ENCODE measurements around the gene TFB2M. TPM values are rescaled to one million over a fixed set of nuclear protein-coding genes. Genes with fewer than 3 reads are reported as not detected.

TFB2M gene
- total RNA-seq, 1 experiment from 2014 or later = 27.7 TPM

- H3K18ac ChIP-seq (ENCODE audit: insufficient read length, low read depth, low read length) = no peak overlapping the region
- no peak overlapping the region for H2BK120ac ChIP-seq (ENCODE audit: low read depth, low read length, poor library complexity, severe bottlenecking)
- peaks cover 2% of the 10 kb centered on the region for H3K79me1 ChIP-seq (ENCODE audit: insufficient read depth, low read depth, low read length, poor library complexity, severe bottlenecking)
- H3K23ac ChIP-seq (ENCODE audit: insufficient read length, low read depth, low read length) = no peak overlapping the region
- no peak overlapping the region for H3K4ac ChIP-seq (ENCODE audit: low read depth, low read length)
- no peaks in the 10 kb centered on the region for H3K27me3 ChIP-seq (ENCODE audit: insufficient read depth, low read length)
- H3K4me1 Mint-ChIP-seq = no peaks in the 10 kb centered on the region
- H3K14ac ChIP-seq (ENCODE audit: insufficient read depth, low read length) = no peak overlapping the region
- H4K5ac ChIP-seq (ENCODE audit: insufficient read length, low read depth, low read length) = no peak overlapping the region
- H4K91ac ChIP-seq (ENCODE audit: insufficient read length, low read depth, low read length) = no peak overlapping the region
- H3K9ac ChIP-seq (ENCODE audit: extremely low read depth, insufficient read length, low read length) = no peak overlapping the region
- no peak overlapping the region for H2BK5ac ChIP-seq (ENCODE audit: insufficient read length, low read length)
- H2BK12ac ChIP-seq (ENCODE audit: insufficient read length, low read depth, low read length) = no peak overlapping the region
- H3T11ph ChIP-seq (ENCODE audit: low read length) = no peak overlapping the region
- H3K79me2 ChIP-seq (ENCODE audit: insufficient read depth, low read length) = no peaks in the 10 kb centered on the region
- no peak overlapping the region for H3K27ac ChIP-seq (ENCODE audit: insufficient read length, low read depth, low read length)
- no peak for DNase-seq
- no peak overlapping the region for H2BK20ac ChIP-seq (ENCODE audit: low read depth, low read length, poor library complexity, severe bottlenecking)
- no peaks in the 10 kb centered on the region for H3K9me3 Mint-ChIP-seq
- H3K4me2 ChIP-seq (ENCODE audit: insufficient read depth, insufficient read length, low read length) = no peak overlapping the region
- H3K27ac Mint-ChIP-seq = no peak overlapping the region
- no peaks in the 10 kb centered on the region for H4K20me1 ChIP-seq (ENCODE audit: control insufficient read depth, insufficient read depth, insufficient read length)
- TF ChIP-seq CTCF (conservative IDR thresholded peaks at IDR 0.05) = no peak
- no peak overlapping the region for H3K4me3 Mint-ChIP-seq
- H3K23me2 ChIP-seq (ENCODE audit: insufficient read length, low read depth, low read length, poor library complexity, severe bottlenecking) = no peaks in the 10 kb centered on the region
- no peak overlapping the region for H4K8ac ChIP-seq (replicated peaks; ENCODE audit: insufficient read length, low read depth, low read length)
- no peaks in the 10 kb centered on the region for H3K36me3 Mint-ChIP-seq (ENCODE audit: insufficient read depth in 1 of 3, low read depth in 3 of 3)
- H3K9me3 ChIP-seq (ENCODE audit: control insufficient read depth, low read depth, low read length) = no peaks in the 10 kb centered on the region
- H2BK15ac ChIP-seq (ENCODE audit: low read depth, low read length) = no peak overlapping the region
- no peak overlapping the region for H2AFZ ChIP-seq (ENCODE audit: low read length)
- WGBS (ENCODE audit: extremely low coverage, insufficient read length, low lambda C conversion rate) = no CpG with 5 or more reads among the region's 5 CpGs
- H3K4me1 ChIP-seq (ENCODE audit: insufficient read depth, low read length) = no peaks in the 10 kb centered on the region
- no peak overlapping the region for H2AK5ac ChIP-seq (ENCODE audit: insufficient read length, low read length)
- H3K27me3 Mint-ChIP-seq (ENCODE audit: low read depth) = no peaks in the 10 kb centered on the region
- no peak overlapping the region for H3K56ac ChIP-seq (ENCODE audit: insufficient read length, low read depth, low read length)
These were observed 11.1 kb upstream of the TFB2M start for GRCh38 chr1:246577082-246577719.

Data from H9 (cell line).